IPS-NIHi7 (cell line): Measurements from ENCODE around the gene ZNF700.
"Not testable (repeated sequence)": the region's sequence is repeated elsewhere in the genome, so short reads cannot be mapped to it uniquely, and the experiment has no call there.

Source experiments
- DNase-seq: peaks from one replicate; pipeline ENCODE4 v3.0.0; 2012; ENCODE audit warnings: mixed read lengths; ENCODE audit errors: extremely low spot score

ZNF700 gene

GRCh38 chr19:11924886-11925650, at the start of gene ZNF700:
Gene ZNF700, plus strand, starts transcription at chr19:11925107. Its CDS starts 104 bp downstream, at chr19:11925211.
- DNase-seq, result peak; percentile 97

GRCh38 chr19:11879687-11880266, 45.1 kb upstream of the ZNF700 start:
- DNase-seq, result peak; percentile 45

GRCh38 chr19:11880598-11880997, 44.3 kb upstream of the ZNF700 start:
- no peak for DNase-seq

DNA sequence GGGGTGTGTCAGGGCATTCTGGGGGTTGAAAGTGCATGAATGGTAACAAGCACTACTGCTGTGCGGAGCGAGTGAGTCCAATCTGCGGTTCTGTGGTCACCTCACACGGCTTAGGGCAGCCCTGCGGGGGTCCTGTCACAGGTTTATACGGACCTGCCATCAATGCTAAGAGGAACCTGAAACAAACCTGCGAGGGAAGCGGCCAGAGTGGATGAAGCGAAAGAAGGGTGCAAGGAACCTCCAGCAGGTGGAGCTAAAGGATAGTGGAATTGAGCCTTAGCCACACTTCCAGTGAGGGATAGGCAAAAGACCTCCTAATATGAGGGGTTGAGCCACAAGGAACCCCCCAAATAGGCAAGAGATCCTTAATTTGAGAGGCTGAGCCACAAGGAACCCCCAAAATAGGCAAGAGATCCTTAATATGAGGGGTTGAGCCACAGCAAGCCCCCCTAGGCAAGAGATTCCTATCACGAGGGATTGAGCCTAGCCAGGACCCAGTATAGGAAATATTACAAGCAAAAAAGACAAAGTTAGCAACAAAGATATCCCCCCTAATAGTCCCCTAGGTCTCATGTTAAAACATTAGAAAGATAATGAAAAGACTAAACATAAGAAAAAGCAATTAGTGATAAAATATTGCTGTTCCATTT, 43.6 kb upstream of the ZNF700 start:
- DNase-seq, result peak; percentile 84

- DNase-seq, result no peak
These were observed 42.3 kb upstream of the ZNF700 start for GRCh38 chr19:11882606-11883005.

DNA sequence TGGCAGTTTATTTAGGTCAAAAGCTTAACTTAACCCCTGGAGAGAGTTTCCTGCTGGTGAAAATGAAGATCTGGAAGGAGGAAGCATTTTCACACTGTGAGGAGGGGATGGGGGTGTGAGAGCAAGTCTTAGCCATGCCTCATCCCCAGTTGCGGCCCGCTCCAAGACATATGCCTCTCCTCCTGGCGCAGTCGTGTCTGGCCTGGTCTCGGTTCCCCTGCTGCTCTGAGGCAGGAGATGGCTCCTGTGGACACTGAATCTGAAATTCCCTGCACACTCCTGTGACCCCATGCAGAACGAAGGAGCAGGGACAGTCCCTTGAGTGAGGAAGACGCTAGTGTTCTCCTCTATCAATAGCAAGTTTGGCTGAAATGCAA, 37.7 kb upstream of the ZNF700 start:
- DNase-seq, result peak; percentile 17

DNA sequence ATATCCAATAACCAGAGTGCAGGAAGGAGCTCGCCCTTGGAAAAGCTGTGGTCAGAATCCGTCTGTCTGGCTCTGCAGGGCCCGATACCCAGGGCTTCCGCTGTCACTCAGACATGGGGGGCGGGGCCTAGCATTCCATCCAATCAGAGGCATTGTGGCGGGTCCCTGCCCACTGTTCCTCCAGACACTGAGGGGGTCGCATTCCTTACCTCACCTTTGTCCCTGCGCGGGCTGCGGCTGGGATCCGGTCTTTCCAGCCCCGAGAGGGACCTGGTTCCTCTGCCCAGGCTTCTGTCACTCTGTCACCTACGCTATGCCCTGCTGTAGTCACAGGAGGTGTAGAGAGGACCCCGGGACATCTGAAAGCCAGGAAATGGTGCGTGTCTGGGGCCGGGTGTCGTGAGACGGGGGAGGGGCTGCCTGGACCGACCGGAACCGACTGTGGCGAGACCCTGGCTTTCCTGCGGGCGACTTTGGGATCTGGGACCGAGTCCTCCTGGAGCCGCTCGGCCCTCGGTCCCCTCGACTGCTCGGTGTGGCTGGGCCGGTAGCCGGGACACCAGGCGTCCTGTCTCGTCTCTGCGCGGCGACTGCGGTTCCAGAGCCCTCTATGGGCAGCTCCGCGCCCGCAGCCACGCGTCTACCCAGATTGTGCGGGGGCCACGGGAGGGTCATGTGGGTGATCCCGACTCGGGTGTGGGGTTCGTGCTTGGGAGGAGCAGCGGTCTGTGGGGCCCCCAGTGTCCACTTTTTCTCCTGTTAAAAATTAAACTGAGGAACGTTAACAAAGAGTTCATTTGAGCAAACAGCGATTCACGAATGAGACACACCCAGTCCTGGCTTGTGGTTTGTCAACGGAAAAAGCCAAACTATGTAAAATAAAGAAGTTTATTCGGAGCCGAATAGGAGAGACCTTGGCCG, 37.0 kb upstream of the ZNF700 start, which contains the start of gene ZNF69:
TSS of gene ZNF69 (plus strand) at position 172 of the 921 bp plus-strand sequence. CDS start at position 314, 142 bp downstream.
- DNase-seq, result peak; percentile 97

DNA sequence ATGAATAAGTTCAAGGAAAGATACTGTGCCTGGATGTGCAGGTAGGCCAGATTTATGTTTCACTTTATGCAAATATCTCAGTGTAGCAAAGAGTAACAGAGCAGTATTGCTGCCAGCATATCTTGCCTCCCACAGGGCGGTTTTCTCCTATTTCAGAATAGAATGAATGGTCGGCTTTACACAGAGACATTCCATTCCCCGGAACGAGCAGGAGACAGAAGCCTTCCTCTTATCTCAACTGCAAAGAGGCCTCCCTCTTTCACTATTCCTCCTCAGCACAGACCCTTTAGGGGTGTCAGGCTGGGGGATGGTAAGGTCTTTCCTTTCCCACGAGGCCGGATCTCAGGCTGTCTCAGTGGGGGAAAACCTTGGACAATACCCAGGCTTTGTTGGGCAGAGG, 35.0 kb upstream of the ZNF700 start:
- not testable (repeated sequence) for DNase-seq

GRCh38 chr19:11890634-11891033, 34.3 kb upstream of the ZNF700 start:
- DNase-seq, result no peak

- no peak for DNase-seq
These were observed 30.1 kb upstream of the ZNF700 start for GRCh38 chr19:11894851-11895250.

DNA sequence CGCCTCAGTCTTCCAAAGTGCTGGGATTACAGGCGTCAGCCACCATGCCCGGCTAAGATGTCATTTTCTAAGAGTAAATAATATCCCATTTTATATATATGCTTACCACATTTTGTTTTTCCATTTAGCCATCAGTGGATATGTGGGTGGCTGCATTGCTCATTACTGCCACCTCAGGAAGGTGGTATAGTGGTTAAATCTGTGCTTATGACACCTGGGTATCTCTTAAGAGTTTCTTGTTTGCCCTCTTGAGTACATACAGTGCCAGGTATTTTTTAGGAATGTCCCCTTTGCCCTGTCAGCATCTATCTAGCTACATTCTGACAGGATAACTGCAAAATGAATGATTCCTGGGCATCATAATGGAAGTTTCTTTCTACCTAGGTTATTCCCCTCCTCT, 22.7 kb upstream of the ZNF700 start:
- DNase-seq, result no peak

DNA sequence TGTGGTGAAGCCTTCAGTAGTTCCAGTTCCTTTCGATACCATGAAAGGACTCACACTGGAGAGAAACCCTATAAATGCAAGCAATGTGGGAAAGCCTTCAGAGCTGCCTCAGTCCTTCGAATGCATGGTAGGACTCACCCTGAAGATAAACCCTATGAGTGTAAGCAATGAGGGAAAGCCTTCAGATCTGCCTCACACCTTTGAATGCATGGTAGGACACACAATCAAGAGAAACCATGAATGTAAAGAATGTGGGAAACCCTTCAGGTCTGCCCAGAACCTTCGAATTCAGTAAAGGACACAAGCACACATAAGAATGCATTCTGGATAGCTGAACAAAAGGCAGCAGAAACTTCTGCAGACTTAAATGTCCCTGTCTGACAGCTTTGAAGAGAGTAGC, 19.0 kb upstream of the ZNF700 start:
- DNase-seq, result no peak

GRCh38 chr19:11911937-11912336, 13.0 kb upstream of the ZNF700 start:
- not testable (repeated sequence) for DNase-seq

- not testable (repeated sequence) for DNase-seq
These were observed 10.4 kb upstream of the ZNF700 start for GRCh38 chr19:11914417-11915051.

DNA sequence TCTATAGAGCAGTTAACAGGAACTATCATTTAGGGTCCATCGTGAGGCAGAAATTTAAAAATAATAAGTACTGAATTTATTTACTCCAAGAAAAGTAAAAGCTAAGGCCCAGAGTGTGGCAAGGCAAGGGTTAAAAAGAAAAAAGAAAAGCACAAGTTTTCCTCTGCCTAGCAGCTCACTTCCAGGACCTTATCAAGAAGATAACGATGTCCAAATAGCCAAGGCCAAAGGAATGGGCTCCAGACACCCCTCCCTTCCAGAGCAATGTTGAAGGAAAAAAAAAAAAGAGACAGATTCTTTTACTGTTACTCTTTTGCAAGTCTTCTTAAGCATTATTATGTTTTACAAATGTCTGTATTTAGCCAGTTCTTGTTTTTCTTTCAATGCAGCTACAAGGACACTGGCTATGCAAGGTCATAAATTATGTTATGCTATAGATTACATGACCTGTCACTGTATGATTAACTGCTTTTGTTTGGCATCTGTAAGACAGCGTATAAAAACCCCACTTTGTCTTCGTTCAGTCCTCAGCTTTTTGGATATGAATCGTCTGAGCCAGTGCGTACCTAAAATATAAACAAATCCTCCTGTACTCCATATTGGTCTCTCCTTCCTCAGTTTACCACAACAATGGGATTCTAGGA, 2.9 kb upstream of the ZNF700 start:
- no peak for DNase-seq

DNA sequence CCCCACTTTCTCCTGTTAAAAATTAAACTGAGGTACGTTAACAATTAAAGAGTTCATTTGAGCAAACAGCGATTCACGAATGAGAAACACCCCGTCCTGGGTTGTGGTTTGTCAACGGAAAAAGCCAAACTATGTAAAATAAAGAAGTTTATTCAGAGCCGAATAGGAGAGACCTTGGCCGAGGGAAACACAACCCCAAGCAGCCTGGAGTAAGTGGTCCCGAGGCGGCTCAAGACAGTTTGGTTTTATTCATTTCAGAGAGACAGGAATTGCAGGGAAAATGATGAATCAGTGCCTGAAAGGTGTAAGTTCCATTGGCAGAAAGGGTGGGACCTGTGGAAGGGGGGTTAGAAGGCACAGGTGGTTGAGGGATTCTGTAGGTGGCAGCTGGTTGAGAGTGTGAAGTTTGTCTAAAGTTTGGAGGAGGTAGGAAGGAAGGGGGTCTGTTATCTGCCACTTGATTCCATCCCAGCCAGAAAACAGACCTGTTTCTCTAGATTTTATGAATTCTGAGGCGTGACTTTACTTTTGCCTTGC, 812 bp downstream of the ZNF700 start:
- DNase-seq, result not testable (repeated sequence)

DNA sequence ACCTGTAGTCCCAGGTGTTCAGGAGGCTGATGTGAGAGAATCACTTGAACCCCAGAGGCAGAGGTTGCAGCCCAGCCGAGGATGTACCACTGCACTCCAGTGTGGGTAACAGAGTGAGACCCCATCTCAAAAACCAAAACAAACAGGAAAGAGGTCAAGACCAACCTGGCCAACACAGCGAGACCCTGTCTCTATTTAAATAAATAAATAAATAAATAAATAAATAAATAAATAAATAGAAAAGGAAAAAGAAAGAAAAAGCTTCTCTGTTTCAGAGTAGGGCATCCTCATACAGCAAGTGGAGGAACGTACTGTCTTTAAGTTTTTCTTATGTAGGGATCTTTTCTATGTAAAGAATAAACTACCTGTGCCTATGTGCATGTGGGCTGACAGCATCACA, 2.3 kb downstream of the ZNF700 start:
- DNase-seq, result no peak

DNA sequence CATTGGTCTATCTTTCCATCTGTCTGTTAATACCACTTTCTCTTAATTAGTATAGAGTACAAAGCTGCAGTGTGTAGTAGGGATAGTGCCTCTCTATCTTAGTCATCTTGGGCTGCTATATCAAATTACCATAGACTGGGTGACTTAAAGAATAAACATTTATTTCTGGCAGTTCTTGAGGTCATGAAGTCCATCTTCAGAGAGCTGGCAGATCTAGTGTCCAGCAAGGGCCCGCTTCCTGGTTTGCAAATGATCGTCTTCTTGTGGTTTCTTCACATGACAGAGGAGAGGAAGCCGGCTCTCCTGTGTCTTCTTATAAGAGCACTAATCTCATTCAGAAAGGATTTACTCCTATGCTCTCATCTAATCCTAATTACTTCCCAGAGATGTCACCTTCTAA, 6.1 kb downstream of the ZNF700 start:
- DNase-seq, result no peak

GRCh38 chr19:11931513-11931912, 6.6 kb downstream of the ZNF700 start:
- no peak for DNase-seq

DNA sequence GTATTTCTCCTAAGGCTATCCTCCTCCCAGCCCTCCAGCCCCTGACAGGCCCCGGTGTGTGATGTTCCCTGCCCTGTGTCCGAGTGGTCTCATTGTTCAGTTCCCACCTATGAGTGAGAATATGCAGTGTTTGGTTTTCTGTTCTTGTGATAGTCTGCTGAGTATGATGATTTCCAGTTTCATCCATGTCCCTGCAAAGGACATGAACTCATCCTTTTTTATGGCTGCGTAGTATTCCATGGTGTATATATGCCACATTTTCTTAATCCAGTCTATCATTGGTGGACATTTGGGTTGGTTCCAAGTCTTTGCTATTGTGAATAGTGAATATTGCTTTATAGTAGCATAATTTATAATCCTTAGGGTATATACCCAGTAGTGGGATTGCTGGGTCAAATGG, 10.9 kb downstream of the ZNF700 start:
- not testable (repeated sequence) for DNase-seq
